ENCODE results near the gene MACROD2. TPM values are rescaled to one million over a fixed set of nuclear protein-coding genes. Genes with fewer than 3 reads are reported as not detected.

Gene MACROD2
- total RNA-seq, 1 donor from 2014 or later = 2.5 TPM

DNA sequence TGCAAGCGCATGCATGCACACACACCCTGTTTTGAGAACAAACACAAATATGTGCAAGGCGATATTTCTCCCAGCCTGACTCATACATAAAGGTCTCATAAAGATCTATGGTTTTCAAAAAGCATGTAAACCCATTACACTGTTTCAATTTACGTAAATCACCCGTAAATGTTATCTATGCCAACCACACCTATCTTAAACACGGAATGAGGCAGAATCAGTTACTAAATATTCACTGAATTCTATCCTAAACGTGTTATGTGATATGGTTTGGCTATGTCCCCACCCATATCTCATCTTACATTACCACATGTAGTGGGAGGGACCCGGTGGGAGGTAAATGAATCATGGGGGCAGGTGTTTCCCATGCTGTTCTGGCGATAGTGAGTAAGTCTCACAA lies 1956.3 kb downstream of the MACROD2 start:
- Mint-ChIP-seq H3K27me3 (ENCODE audit: unreplicated experiment) (no peaks in the 10 kb centered on the region), H3K36me3 (ENCODE audit: unreplicated experiment) (no peaks in the 10 kb centered on the region), H3K27ac (ENCODE audit: unreplicated experiment) (no peak overlapping the region), H3K4me3 (ENCODE audit: unreplicated experiment) (no peak overlapping the region), H3K4me1 (ENCODE audit: unreplicated experiment) (no peaks in the 10 kb centered on the region), H3K9me3 (ENCODE audit: unreplicated experiment) (no peaks in the 10 kb centered on the region)
- DNase-seq (ENCODE audit: extremely low spot score, unreplicated experiment) = no peak
- TF ChIP-seq, protein P1, sequence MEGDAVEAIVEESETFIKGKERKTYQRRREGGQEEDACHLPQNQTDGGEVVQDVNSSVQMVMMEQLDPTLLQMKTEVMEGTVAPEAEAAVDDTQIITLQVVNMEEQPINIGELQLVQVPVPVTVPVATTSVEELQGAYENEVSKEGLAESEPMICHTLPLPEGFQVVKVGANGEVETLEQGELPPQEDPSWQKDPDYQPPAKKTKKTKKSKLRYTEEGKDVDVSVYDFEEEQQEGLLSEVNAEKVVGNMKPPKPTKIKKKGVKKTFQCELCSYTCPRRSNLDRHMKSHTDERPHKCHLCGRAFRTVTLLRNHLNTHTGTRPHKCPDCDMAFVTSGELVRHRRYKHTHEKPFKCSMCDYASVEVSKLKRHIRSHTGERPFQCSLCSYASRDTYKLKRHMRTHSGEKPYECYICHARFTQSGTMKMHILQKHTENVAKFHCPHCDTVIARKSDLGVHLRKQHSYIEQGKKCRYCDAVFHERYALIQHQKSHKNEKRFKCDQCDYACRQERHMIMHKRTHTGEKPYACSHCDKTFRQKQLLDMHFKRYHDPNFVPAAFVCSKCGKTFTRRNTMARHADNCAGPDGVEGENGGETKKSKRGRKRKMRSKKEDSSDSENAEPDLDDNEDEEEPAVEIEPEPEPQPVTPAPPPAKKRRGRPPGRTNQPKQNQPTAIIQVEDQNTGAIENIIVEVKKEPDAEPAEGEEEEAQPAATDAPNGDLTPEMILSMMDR (IDR thresholded peaks at IDR 0.05) = no peak

GRCh38 chr20:15958142-15958541 lies 1962.8 kb downstream of the MACROD2 start:
- Mint-ChIP-seq H3K4me3 (ENCODE audit: unreplicated experiment) (no peak overlapping the region), H3K4me1 (ENCODE audit: unreplicated experiment) (no peaks in the 10 kb centered on the region), H3K27me3 (ENCODE audit: unreplicated experiment) (no peaks in the 10 kb centered on the region), H3K27ac (ENCODE audit: unreplicated experiment) (no peak overlapping the region), H3K36me3 (ENCODE audit: unreplicated experiment) (no peaks in the 10 kb centered on the region), H3K9me3 (ENCODE audit: unreplicated experiment) (no peaks in the 10 kb centered on the region)
- DNase-seq (ENCODE audit: extremely low spot score, unreplicated experiment) = no peak
- TF ChIP-seq, protein P1 (IDR thresholded peaks at IDR 0.05) = no peak

DNA sequence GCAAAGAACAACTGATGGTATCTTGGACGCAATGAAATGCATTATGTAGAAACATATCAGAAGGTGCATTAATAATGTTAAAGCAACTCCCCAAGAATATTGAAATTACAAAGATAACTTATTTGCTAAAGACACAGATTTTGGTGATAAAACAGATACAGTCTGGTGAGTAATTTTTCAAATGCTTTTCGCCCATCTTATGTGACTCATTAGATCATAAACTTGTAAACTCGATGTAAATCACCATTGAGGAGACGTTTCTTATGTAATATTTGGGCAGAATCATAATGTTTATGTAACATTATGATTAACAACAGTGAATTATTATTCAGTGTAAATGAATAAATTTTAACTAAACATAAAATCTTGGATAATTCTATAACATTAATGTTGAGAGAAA lies 1969.8 kb downstream of the MACROD2 start:
- Mint-ChIP-seq H3K36me3 (ENCODE audit: unreplicated experiment) (no peaks in the 10 kb centered on the region), H3K27me3 (ENCODE audit: unreplicated experiment) (no peaks in the 10 kb centered on the region), H3K4me1 (ENCODE audit: unreplicated experiment) (no peaks in the 10 kb centered on the region), H3K27ac (ENCODE audit: unreplicated experiment) (no peak overlapping the region), H3K9me3 (ENCODE audit: unreplicated experiment) (no peaks in the 10 kb centered on the region), H3K4me3 (ENCODE audit: unreplicated experiment) (no peak overlapping the region)
- TF ChIP-seq, protein P1 (IDR thresholded peaks at IDR 0.05) = no peak
- no peak for DNase-seq (ENCODE audit: extremely low spot score, unreplicated experiment)

DNA sequence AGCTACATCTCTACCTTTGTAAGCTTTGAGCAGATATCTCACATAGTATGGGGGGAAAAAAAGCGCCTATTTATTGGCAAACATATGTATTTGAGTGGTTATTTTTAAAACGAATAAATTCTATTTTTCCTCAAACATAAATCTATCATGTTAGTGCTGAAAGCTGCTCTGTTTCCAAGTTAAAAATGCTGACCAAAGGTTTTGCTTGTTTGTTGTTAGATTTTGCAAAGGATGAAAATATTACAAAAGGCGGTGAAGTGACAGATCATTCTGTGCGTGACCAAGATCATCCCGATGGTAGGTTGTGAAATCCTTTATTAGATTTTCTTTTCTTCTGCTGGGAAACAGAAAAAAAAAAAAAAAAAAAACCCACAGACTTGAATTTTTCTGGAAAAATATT lies 1972.0 kb downstream of the MACROD2 start:
- H3K27ac Mint-ChIP-seq (ENCODE audit: unreplicated experiment) = no peak overlapping the region
- H3K4me1 Mint-ChIP-seq (ENCODE audit: unreplicated experiment) = no peaks in the 10 kb centered on the region

GRCh38 chr20:15976047-15976736 lies 1980.9 kb downstream of the MACROD2 start:
- no peaks in the 10 kb centered on the region for H3K36me3 Mint-ChIP-seq (ENCODE audit: unreplicated experiment)
- TF ChIP-seq, protein P1 (IDR thresholded peaks at IDR 0.05) = no peak
- H3K27ac Mint-ChIP-seq (ENCODE audit: unreplicated experiment) = no peak overlapping the region
- H3K4me3 Mint-ChIP-seq (ENCODE audit: unreplicated experiment) = no peak overlapping the region
- peaks cover 3% of the 10 kb centered on the region for H3K27me3 Mint-ChIP-seq (ENCODE audit: unreplicated experiment)
- peaks cover 13% of the 10 kb centered on the region for H3K9me3 Mint-ChIP-seq (ENCODE audit: unreplicated experiment)
- H3K4me1 Mint-ChIP-seq (ENCODE audit: unreplicated experiment) = no peaks in the 10 kb centered on the region
- no peak for DNase-seq (ENCODE audit: extremely low spot score, unreplicated experiment)

More for the DNA sequence above, 1972.0 kb downstream of the MACROD2 start:
- Mint-ChIP-seq H3K9me3 (ENCODE audit: unreplicated experiment) (peaks cover 11% of the 10 kb centered on the region), H3K4me3 (ENCODE audit: unreplicated experiment) (no peak overlapping the region), H3K27me3 (ENCODE audit: unreplicated experiment) (no peaks in the 10 kb centered on the region), H3K36me3 (ENCODE audit: unreplicated experiment) (no peaks in the 10 kb centered on the region)
- no peak for DNase-seq (ENCODE audit: extremely low spot score, unreplicated experiment)
- TF ChIP-seq, protein P1 (IDR thresholded peaks at IDR 0.05) = no peak

Data from osteocyte (in vitro differentiated cells).